Liver (tissue), 9 donors: ENCODE measurements around the gene VIPR2. TPM values are rescaled to one million over a fixed set of nuclear protein-coding genes. Genes with fewer than 3 reads are reported as not detected.

ENCODE experiments used
- DNase-seq: peaks from one replicate; pipeline ENCODE4 v3.0.0-alpha.2; 2017; ENCODE audit warnings: low spot score
- H3K27ac ChIP-seq, 2 donors: one replicate each; pipeline ENCODE4 v1.7.0; 2013; ENCODE audit warnings: inconsistent platforms in 2 of 2, low read length in 2 of 2, control low read depth in 1 of 2, low read depth in 1 of 2, mild to moderate bottlenecking in 1 of 2
- H3K27me3 ChIP-seq, 4 donors: one replicate each; pipeline versions ENCODE4 v1.6.1 to v1.7.0; 2013; ENCODE audit warnings: low read length in 3 of 4, inconsistent platforms in 1 of 4, mild to moderate bottlenecking in 1 of 4, moderate library complexity in 1 of 4; ENCODE audit not compliant: control insufficient read depth in 4 of 4, insufficient read depth in 4 of 4
- H3K36me3 ChIP-seq, 4 donors: one replicate each; pipeline versions ENCODE4 v1.6.1 to v1.7.0; 2013; ENCODE audit warnings: low read length in 3 of 4, mild to moderate bottlenecking in 3 of 4, low read depth in 1 of 4, moderate library complexity in 1 of 4; ENCODE audit not compliant: control insufficient read depth in 4 of 4, insufficient read depth in 3 of 4
- H3K4me1 ChIP-seq, 4 donors: one replicate each; pipeline versions ENCODE4 v1.6.1 to v1.7.0; 2013; ENCODE audit warnings: low read length in 3 of 4, mild to moderate bottlenecking in 3 of 4, moderate library complexity in 1 of 4; ENCODE audit not compliant: control insufficient read depth in 4 of 4, insufficient read depth in 4 of 4
- H3K4me3 ChIP-seq, 3 donors: one replicate each; pipeline versions ENCODE4 v1.6.1 to v1.7.0; 2013; ENCODE audit warnings: low read length in 3 of 3, control low read depth in 1 of 3, low read depth in 1 of 3, mild to moderate bottlenecking in 1 of 3
- H3K9ac ChIP-seq, 2 donors: one replicate each; pipeline ENCODE4 v1.7.0; 2013; ENCODE audit warnings: low read length in 2 of 2, mild to moderate bottlenecking in 2 of 2, moderate library complexity in 2 of 2, control low read depth in 1 of 2, low read depth in 1 of 2
- H3K9me3 ChIP-seq, 4 donors: one replicate each; pipeline versions ENCODE4 v1.6.1 to v1.7.0; 2013; ENCODE audit warnings: low read length in 3 of 4; ENCODE audit not compliant: control insufficient read depth in 4 of 4
- EGR1 ChIP-seq, 2 donors: IDR thresholded peaks; 2 replicates each; pipeline ENCODE4 v1.6.1; 2016 to 2018; ENCODE audit warnings: antibody characterized with exemption in 2 of 2, low read depth in 2 of 2
- FOXA1 ChIP-seq: IDR thresholded peaks from 2 replicates; pipeline ENCODE4 v1.6.1; 2016; ENCODE audit warnings: antibody characterized with exemption
- JUND ChIP-seq, 2 donors: IDR thresholded peaks; 2 replicates each; pipeline ENCODE4 v1.6.1; 2016; ENCODE audit warnings: antibody characterized with exemption in 2 of 2
- RAD21 ChIP-seq, 2 donors: IDR thresholded peaks; 2 replicates each; pipeline ENCODE4 v1.6.1; 2016; ENCODE audit warnings: antibody characterized with exemption in 2 of 2, mild to moderate bottlenecking in 2 of 2
- RXRA ChIP-seq, 2 donors: IDR thresholded peaks; 2 replicates each; pipeline ENCODE4 v1.6.1; 2017 to 2018; ENCODE audit warnings: antibody characterized with exemption in 2 of 2, mild to moderate bottlenecking in 1 of 2
- TAF1 ChIP-seq: conservative IDR thresholded peaks from 2 replicates; pipeline ENCODE4 v1.6.1; 2016; ENCODE audit warnings: antibody characterized with exemption, mild to moderate bottlenecking
- WGBS: extraction: QIAGEN DNeasy Blood & Tissue Kit; methylation state at CpG from one replicate; pipeline ENCODE4 v1.1.7; 2013; 5-methylcytosine and 5-hydroxymethylcytosine counted together
- polyA plus RNA-seq, 2 donors: library from polyadenylated mRNA; stranded (reverse) in 1 of 2; unstranded in 1 of 2; fragments of 200-250 nt in 1 of 2; fragments of >200 nt in 1 of 2; fragmentation: Nextera tagmentation in 1 of 2; extraction: Ambion mirVana in 1 of 2; gene quantifications; one replicate each; pipeline versions ENCODE4 v1.2.1 to v1.2.3, GENCODE V29; 2013 to 2015
- total RNA-seq, 2 donors: library from RNA; depleted of rRNA; stranded (reverse); fragments of >200 nt; gene quantifications; one replicate each; pipeline ENCODE4 v1.2.3, GENCODE V29; 2014
- TF ChIP-seq, protein P1 (sequence below): IDR thresholded peaks from 2 replicates; pipeline ENCODE4 v1.6.1; 2016; ENCODE audit warnings: antibody characterized with exemption
- donor health status: healthy.
- donor health status: healthy.
- donor health status: healthy.
- donor health status: healthy.
- donor health status: healthy.

Gene VIPR2
- total and polyA plus RNA-seq, 4 donors: 0.05 to 0.17 (median 0.10) TPM; not detected in 1

DNA sequence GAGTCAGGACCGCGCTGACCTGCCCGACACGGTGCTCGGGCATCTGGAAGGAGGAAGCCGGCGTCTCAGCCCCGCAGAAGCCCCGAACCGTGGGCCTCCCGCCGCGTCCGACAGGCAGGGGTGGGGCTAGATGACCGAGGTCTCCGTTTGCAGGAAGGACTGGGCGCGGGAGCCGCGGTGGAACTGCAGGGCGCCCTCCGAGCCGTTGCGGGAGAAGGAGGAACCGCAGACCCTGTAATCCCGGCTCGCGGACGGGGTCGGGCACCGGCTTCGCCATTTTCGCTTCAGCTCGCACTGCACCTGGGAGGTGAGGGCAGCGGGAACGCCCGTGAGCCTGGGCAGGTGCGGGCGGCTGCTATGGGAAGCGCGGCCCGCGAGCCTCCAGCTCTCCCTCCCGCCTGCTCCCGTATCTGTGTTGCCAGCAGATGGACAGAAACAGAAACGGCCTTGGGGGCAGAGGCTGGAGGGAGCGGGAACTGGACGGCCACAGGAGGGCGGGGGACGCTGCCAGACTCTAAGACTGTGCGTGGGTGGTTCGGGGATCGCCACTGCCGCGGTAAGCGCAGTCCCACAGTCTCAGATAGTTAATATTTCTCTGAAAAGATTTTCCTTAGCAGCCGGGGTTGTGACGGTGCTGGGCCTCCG lies 114.1 kb downstream of the VIPR2 start:
- Histone ChIP-seq H3K4me3 (peak overlapping the region in 2 of 3 donors; percentile 59 to 64), H3K9ac (peak overlapping the region in 1 of 2 donors; percentile 13)

DNA sequence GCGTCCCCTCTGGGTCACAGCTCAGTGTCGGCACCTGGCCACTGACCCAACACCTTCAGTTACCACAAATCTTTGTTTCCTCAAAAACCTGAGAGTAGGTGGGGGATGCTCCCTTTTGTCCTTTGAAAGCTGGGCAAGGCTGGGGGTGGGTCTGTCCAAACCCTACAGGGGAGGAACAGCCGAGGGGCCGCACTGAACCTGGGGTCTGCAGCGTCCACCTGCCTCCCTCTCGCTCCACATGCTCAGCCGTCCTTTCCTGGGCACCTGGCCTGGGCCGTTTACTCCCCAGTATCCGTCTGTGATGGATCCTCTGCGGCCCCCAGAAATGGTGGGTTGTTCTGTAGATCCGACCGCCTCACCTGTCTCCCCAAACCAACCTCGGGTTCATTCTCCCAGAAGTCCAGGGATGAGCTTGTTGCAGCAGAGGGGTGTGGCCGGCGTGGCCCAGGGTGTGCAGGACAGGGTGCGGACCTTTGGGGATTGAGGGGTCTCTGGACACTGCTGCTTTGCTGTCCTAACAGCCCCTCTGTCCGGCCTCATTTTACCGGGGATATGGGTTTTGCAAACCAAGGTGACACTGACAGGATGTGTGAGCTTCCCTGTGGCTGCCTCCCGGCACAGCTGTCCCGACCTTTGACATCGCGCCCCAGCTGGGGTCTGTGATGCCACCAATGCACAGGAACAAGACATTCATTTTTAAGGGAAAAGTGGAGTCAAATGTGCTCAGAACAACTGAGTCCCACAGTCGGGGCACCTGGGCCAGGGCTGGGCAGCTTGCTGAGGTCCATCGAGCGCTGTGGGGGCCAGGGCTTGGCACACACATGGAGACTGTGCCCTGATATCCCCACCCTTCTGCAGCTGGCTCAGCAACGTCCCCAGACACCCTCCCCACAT lies 115.9 kb downstream of the VIPR2 start:
- H3K9ac ChIP-seq: no peak overlapping the region
- 90% methylated on average over 26 of the region's 26 CpGs for WGBS
- no peaks in the 10 kb centered on the region for H3K36me3 ChIP-seq
- peak; percentile 29 for DNase-seq
- H3K4me3 ChIP-seq: no peak overlapping the region
- no peak overlapping the region for H3K27ac ChIP-seq
- no peaks in the 10 kb centered on the region for H3K27me3 ChIP-seq
- TF ChIP-seq EGR1 (IDR thresholded peaks at IDR 0.05; ENCODE audit: low read depth in 2 of 2): no peak
- no peaks in the 10 kb centered on the region for H3K9me3 ChIP-seq
- peaks cover 0 to 8% (median 5%) of the 10 kb centered on the region in 4 donors for H3K4me1 ChIP-seq

More for the DNA sequence above, 114.1 kb downstream of the VIPR2 start:
- H3K27me3 ChIP-seq: no peaks in the 10 kb centered on the region
- peak overlapping the region; percentile 46 to 48 for H3K27ac ChIP-seq
- TF ChIP-seq EGR1 (IDR thresholded peaks at IDR 0.05; ENCODE audit: low read depth in 2 of 2): peak in 1 of 2 donors; percentile 60
- peak in 1 of 2 donors; percentile 23 for TF ChIP-seq RAD21 (IDR thresholded peaks at IDR 0.05)
- TF ChIP-seq, protein P1, sequence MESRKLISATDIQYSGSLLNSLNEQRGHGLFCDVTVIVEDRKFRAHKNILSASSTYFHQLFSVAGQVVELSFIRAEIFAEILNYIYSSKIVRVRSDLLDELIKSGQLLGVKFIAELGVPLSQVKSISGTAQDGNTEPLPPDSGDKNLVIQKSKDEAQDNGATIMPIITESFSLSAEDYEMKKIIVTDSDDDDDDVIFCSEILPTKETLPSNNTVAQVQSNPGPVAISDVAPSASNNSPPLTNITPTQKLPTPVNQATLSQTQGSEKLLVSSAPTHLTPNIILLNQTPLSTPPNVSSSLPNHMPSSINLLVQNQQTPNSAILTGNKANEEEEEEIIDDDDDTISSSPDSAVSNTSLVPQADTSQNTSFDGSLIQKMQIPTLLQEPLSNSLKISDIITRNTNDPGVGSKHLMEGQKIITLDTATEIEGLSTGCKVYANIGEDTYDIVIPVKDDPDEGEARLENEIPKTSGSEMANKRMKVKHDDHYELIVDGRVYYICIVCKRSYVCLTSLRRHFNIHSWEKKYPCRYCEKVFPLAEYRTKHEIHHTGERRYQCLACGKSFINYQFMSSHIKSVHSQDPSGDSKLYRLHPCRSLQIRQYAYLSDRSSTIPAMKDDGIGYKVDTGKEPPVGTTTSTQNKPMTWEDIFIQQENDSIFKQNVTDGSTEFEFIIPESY: no peak
- no peak for TF ChIP-seq TAF1
- no peak for TF ChIP-seq RXRA (IDR thresholded peaks at IDR 0.05)
- 2% methylated on average over 59 of the region's 59 CpGs for WGBS
- H3K4me1 ChIP-seq: peaks cover 0 to 8% (median 5%) of the 10 kb centered on the region in 4 donors
- no peaks in the 10 kb centered on the region for H3K9me3 ChIP-seq
- H3K36me3 ChIP-seq: no peaks in the 10 kb centered on the region
- peak; percentile 40 for DNase-seq

DNA sequence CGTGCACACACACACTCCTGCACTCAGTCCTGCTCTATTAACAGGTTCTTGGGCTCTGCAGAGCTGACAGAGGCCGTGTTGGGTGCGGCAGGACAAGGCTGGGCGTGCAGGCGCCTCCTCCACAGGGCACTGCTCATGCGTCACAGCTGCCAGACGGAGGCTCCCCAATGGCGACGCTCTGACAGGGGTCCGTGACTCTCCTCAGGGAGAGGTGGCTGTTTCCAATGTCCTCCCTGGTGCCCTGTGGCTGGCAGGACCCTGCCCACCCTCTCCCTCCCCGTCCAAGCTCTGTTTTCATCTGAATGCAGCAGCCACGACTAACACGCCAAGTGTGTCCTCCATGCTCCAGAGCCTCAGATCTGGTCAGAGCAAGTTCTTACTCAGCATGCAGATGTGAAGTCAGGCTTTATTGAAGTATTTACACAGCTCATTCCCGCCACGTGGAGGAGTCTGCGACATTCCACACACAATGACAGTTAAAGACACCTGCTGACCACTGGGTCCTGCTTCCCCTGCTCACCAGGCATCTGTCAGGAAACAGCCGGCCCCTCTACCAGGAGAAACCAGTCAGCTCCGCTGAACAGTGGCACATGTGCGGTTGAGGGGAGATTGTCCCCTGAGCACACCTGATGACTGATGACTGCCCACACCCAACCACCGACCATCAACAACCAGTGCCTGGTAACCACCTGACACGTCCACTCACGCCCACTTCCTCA lies 116.7 kb downstream of the VIPR2 start:
- no peak overlapping the region for H3K27ac ChIP-seq
- H3K36me3 ChIP-seq: no peaks in the 10 kb centered on the region
- DNase-seq: peak; percentile 30
- peaks cover 0 to 8% (median 5%) of the 10 kb centered on the region in 4 donors for H3K4me1 ChIP-seq
- no peaks in the 10 kb centered on the region for H3K9me3 ChIP-seq
- TF ChIP-seq JUND (IDR thresholded peaks at IDR 0.05) (no peak), FOXA1 (no peak)
- no peaks in the 10 kb centered on the region for H3K27me3 ChIP-seq
- no peak overlapping the region for H3K4me3 ChIP-seq
- 79% methylated on average over 22 of the region's 22 CpGs for WGBS
- no peak overlapping the region for H3K9ac ChIP-seq
